Caco-2 (cell line): ENCODE data around the gene CFAP46. TPM values are rescaled to one million over a fixed set of nuclear protein-coding genes. Genes with fewer than 3 reads are reported as not detected.

Experiments
- BruUV-seq: library from RNA; stranded (reverse); fragments of 400-500 nt; replicated peaks from 2 replicates; lab custom pipeline; 2021; lab: Mats Ljungman, UMichigan
- CTCF ChIA-PET: fragments of 300-600 bp; sonication (Branson Sonifier 250); formaldehyde crosslinking; loops from one replicate; lab custom pipeline; 2022; ENCODE audit warnings: antibody characterized with exemption; lab: Charles Lee
- POLR2A ChIA-PET: fragments of 300-600 bp; sonication (Branson Sonifier 250); formaldehyde crosslinking; loops from one replicate; lab custom pipeline; 2022; ENCODE audit warnings: antibody characterized with exemption; lab: Charles Lee
- DNase-seq, 2 experiments: peaks; one replicate each; pipeline versions ENCODE4 v3.0.0 to v3.0.0-alpha.2; 2020 to 2022
- H3K27me3 ChIP-seq: replicated peaks from 2 replicates; pipeline ENCODE4 v1.6.0; 2011; ENCODE audit warnings: low read length; ENCODE audit not compliant: control insufficient read depth, insufficient read depth
- H3K36me3 ChIP-seq: 2 replicates; pipeline ENCODE4 v1.5.1; 2011; ENCODE audit warnings: low read length; ENCODE audit not compliant: control insufficient read depth, insufficient read depth
- H3K4me1 ChIP-seq: fragments of 250-450 bp; sonication (Bioruptor Pico); 2 replicates; pipeline ENCODE4 v1.5.1; 2020; ENCODE audit warnings: mild to moderate bottlenecking
- H3K4me3 ChIP-seq: 2 replicates; pipeline ENCODE4 v1.5.1; 2011; ENCODE audit warnings: low read depth, mild to moderate bottlenecking, control low read depth, low read length
- H3K9me3 ChIP-seq: fragments of 250-450 bp; sonication (Bioruptor Pico); 2 replicates; pipeline ENCODE4 v1.5.1; 2020; ENCODE audit warnings: mild to moderate bottlenecking, moderate library complexity
- H3K27ac Mint-ChIP-seq: one replicate; pipeline ENCODE4 v1.8.0; 2022; ENCODE audit warnings: mixed read lengths; ENCODE audit not compliant: unreplicated experiment
- H3K27me3 Mint-ChIP-seq: one replicate; pipeline ENCODE4 v1.8.0; 2022; ENCODE audit warnings: mixed read lengths; ENCODE audit not compliant: insufficient read depth, unreplicated experiment
- H3K36me3 Mint-ChIP-seq: one replicate; pipeline ENCODE4 v1.8.0; 2022; ENCODE audit warnings: mild to moderate bottlenecking, mixed read lengths; ENCODE audit not compliant: insufficient read depth, unreplicated experiment
- H3K4me1 Mint-ChIP-seq: one replicate; pipeline ENCODE4 v1.8.0; 2022; ENCODE audit warnings: low read depth, mixed read lengths; ENCODE audit not compliant: unreplicated experiment
- H3K4me3 Mint-ChIP-seq: one replicate; pipeline ENCODE4 v1.8.0; 2022; ENCODE audit warnings: mild to moderate bottlenecking, moderate library complexity, mixed read lengths; ENCODE audit not compliant: unreplicated experiment
- H3K9me3 Mint-ChIP-seq: one replicate; pipeline ENCODE4 v1.8.0; 2022; ENCODE audit warnings: mixed read lengths; ENCODE audit not compliant: unreplicated experiment
- intact Hi-C: fragments of 100-400 bp; cut with micrococcal nuclease; formaldehyde crosslinking; loops from one replicate; pipeline ENCODE4 v1.10.0; 2022; ENCODE audit not compliant: unreplicated experiment
- total RNA-seq: library from RNA; stranded (reverse); gene quantifications from 2 replicates; pipeline ENCODE4 v1.2.3, GENCODE V29; 2022
- TF ChIP-seq, protein P1 (sequence below), 2 experiments: fragments of 200-600 bp in 1 of 2; IDR thresholded peaks; 1 replicate in 1 of 2; 2 replicates in 1 of 2; pipeline versions ENCODE4 v1.5.1 to v1.8.0; 2011 to 2022; ENCODE audit warnings: antibody characterized with exemption in 1 of 2, control low read depth in 1 of 2, inconsistent platforms in 1 of 2, low read depth in 1 of 2, low read length in 1 of 2, mild to moderate bottlenecking in 1 of 2, moderate library complexity in 1 of 2; ENCODE audit not compliant: insufficient read depth in 1 of 2, severe bottlenecking in 1 of 2, unreplicated experiment in 1 of 2

Gene CFAP46
- total RNA-seq, 1 experiment from 2014 or later: not detected

DNA sequence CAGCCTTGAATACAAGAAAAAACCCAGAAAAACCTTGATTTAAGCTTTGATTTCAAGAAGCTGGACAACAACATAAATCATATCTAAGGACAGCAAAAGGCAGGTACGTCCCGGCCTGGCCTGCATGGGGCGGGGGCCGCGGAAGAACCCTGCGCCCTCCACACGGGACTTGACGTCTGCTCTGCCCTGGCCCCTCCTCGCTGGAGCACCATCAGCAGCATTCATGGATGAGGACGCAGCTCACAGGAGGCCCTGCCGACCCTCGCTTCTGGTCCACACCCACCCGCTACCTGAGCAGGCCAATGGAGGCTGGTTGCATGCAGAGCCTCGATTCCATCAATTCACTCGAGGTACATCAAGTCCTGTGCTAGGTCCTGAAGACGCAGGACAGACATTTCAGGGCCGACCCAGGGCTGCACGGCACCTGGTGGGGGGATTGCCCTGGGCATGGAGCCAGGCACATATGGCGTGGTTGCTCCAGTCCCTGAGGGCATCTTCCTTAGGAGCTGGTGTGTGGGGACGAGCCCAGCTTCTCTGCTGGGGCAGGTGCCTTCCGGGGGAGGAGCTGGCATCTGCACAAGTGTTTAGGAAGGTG lies 93.3 kb downstream of the CFAP46 start:
- peak in 1 of 2 experiments; percentile 36 for DNase-seq
- Histone ChIP-seq H3K4me3 (no peak overlapping the region), H3K27me3 (no peaks in the 10 kb centered on the region), H3K9me3 (no peaks in the 10 kb centered on the region), H3K36me3 (no peaks in the 10 kb centered on the region), H3K4me1 (peaks cover 12% of the 10 kb centered on the region; the same call in 1 of the 2 replicates)
- CTCF ChIA-PET: interaction anchor here (0.6 to 1.1 kb wide), 2 partner anchors 14 to 32 kb away, joined by 3 to 6 read pairs; no protein-coding TSS in a partner anchor
- H3K27me3 Mint-ChIP-seq: peaks cover 11% of the 10 kb centered on the region
- BruUV-seq: no TSS peak
- H3K4me1 Mint-ChIP-seq: no peaks in the 10 kb centered on the region
- POLR2A ChIA-PET: no interaction called here
- TF ChIP-seq, protein P1, sequence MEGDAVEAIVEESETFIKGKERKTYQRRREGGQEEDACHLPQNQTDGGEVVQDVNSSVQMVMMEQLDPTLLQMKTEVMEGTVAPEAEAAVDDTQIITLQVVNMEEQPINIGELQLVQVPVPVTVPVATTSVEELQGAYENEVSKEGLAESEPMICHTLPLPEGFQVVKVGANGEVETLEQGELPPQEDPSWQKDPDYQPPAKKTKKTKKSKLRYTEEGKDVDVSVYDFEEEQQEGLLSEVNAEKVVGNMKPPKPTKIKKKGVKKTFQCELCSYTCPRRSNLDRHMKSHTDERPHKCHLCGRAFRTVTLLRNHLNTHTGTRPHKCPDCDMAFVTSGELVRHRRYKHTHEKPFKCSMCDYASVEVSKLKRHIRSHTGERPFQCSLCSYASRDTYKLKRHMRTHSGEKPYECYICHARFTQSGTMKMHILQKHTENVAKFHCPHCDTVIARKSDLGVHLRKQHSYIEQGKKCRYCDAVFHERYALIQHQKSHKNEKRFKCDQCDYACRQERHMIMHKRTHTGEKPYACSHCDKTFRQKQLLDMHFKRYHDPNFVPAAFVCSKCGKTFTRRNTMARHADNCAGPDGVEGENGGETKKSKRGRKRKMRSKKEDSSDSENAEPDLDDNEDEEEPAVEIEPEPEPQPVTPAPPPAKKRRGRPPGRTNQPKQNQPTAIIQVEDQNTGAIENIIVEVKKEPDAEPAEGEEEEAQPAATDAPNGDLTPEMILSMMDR (IDR thresholded peaks at IDR 0.05; ENCODE audit: insufficient read depth in 1 of 2, low read depth in 1 of 2, low read length in 1 of 2, severe bottlenecking in 1 of 2, unreplicated experiment in 1 of 2): no peak
- H3K36me3 Mint-ChIP-seq: no peaks in the 10 kb centered on the region
- no peak overlapping the region for H3K27ac Mint-ChIP-seq
- intact Hi-C loops: no loop called here
- peak overlapping the region; percentile 65 for H3K4me3 Mint-ChIP-seq
- H3K9me3 Mint-ChIP-seq: no peaks in the 10 kb centered on the region

DNA sequence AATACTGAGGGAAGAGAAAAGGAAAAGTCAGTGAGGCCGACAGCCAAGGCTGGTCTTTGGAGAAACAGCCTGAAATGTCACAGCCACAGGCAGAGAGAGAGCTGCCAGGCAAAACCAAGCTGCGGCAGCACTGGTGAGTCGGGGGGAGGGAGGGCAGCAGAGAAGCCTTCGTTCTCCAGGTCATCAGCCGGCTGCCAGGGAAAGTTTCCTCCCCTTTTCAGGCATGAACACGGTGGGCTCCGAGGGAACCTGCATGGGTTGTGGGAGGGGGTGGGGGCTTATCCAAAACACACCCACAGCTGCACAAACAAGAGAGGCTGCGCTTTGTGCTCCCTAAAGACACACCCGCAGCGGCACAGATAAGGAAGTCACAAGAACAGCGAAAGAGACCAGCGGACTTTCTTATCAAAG lies 94.1 kb downstream of the CFAP46 start:
- CTCF ChIA-PET: interaction anchor here (0.7 kb wide), 2 partner anchors 9 to 1062 kb away, joined by 3 to 5 read pairs; no protein-coding TSS in a partner anchor
- H3K4me3 ChIP-seq: no peak overlapping the region
- no peaks in the 10 kb centered on the region for H3K36me3 ChIP-seq
- POLR2A ChIA-PET: no interaction called here
- H3K27me3 ChIP-seq: no peaks in the 10 kb centered on the region
- Mint-ChIP-seq H3K4me1 (no peaks in the 10 kb centered on the region), H3K27me3 (peaks cover 5% of the 10 kb centered on the region), H3K4me3 (peak overlapping the region; percentile 65), H3K27ac (no peak overlapping the region), H3K36me3 (no peaks in the 10 kb centered on the region), H3K9me3 (no peaks in the 10 kb centered on the region)
- TF ChIP-seq, protein P1 (IDR thresholded peaks at IDR 0.05; ENCODE audit: insufficient read depth in 1 of 2, low read depth in 1 of 2, low read length in 1 of 2, severe bottlenecking in 1 of 2, unreplicated experiment in 1 of 2): no peak
- no TSS peak for BruUV-seq
- peak in 1 of 2 experiments; percentile 32 for DNase-seq
- H3K4me1 ChIP-seq: peaks cover 12% of the 10 kb centered on the region; the same call in 1 of the 2 replicates
- intact Hi-C loops: no loop called here
- H3K9me3 ChIP-seq: no peaks in the 10 kb centered on the region

DNA sequence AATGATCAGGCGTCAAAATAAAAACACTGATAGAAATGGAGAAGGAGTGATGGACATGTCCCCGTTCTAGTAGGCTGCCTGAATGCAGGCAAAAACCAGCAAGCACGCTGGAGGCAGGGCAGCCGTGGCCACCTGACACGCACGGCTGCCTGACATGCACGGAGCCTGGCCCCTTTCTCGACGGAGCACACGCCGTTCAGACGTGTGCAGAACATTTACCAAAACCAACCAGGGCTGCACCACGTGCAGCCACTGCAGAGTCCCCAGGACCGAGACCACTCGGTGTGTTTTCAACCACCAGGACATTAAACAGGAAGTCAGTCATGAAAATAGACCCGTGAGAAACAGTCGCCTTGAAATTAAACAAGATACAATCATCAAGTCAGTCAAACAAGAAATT lies 94.5 kb downstream of the CFAP46 start:
- no peak overlapping the region for H3K27ac Mint-ChIP-seq
- Histone ChIP-seq H3K36me3 (no peaks in the 10 kb centered on the region), H3K9me3 (no peaks in the 10 kb centered on the region), H3K4me1 (peaks cover 12% of the 10 kb centered on the region; the same call in 1 of the 2 replicates), H3K27me3 (no peaks in the 10 kb centered on the region), H3K4me3 (no peak overlapping the region)
- intact Hi-C loops: no loop called here
- H3K9me3 Mint-ChIP-seq: no peaks in the 10 kb centered on the region
- H3K4me1 Mint-ChIP-seq: no peaks in the 10 kb centered on the region
- no peaks in the 10 kb centered on the region for H3K36me3 Mint-ChIP-seq
- ChIA-PET POLR2A (no interaction called here), CTCF (interaction anchor here (0.7 kb wide), 2 partner anchors 8 to 1061 kb away, joined by 3 to 5 read pairs; no protein-coding TSS in a partner anchor)
- DNase-seq: peak in 1 of 2 experiments; percentile 21
- TF ChIP-seq, protein P1 (IDR thresholded peaks at IDR 0.05; ENCODE audit: insufficient read depth in 1 of 2, low read depth in 1 of 2, low read length in 1 of 2, severe bottlenecking in 1 of 2, unreplicated experiment in 1 of 2): no peak
- H3K27me3 Mint-ChIP-seq: peaks cover 5% of the 10 kb centered on the region
- no TSS peak for BruUV-seq
- peak overlapping the region; percentile 65 for H3K4me3 Mint-ChIP-seq
